HepG2 (cell line): ENCODE results near the gene MRPL37.

Source experiments
- CEBPB ChIP-seq: IDR thresholded peaks from 2 replicates; pipeline ENCODE4 v1.6.1; 2011; ENCODE audit warnings: low read depth, low read length, improper control_type of control experiment, borderline replicate concordance
- JUN ChIP-seq: sonication (generic); formaldehyde crosslinking; IDR thresholded peaks from 2 replicates; pipeline ENCODE4 v1.4.0; 2020; ENCODE audit warnings: mild to moderate bottlenecking, missing genetic modification reagents
- KDM1A ChIP-seq: IDR thresholded peaks from 2 replicates; pipeline ENCODE4 v1.6.1; 2016; ENCODE audit warnings: missing compliant biosample characterization
- POLR2AphosphoS5 ChIP-seq: IDR thresholded peaks from 2 replicates; pipeline ENCODE4 v1.6.1; 2012; ENCODE audit warnings: low read depth, low read length
- ZSCAN9 ChIP-seq: IDR thresholded peaks from 2 replicates; pipeline ENCODE4 v1.6.1; 2016; ENCODE audit warnings: borderline replicate concordance

GRCh38 chr1:54243022-54243421, 43.1 kb downstream of the MRPL37 start:
- TF ChIP-seq CEBPB (no peak), KDM1A (no peak), POLR2AphosphoS5 (no peak), ZSCAN9 (CRISPR knock-in tag) (no peak), JUN (CRISPR knock-in tag) (no peak)
